ENCODE data around the gene TTC24.
"Not testable (repeated sequence)": the region's sequence is repeated elsewhere in the genome, so short reads cannot be mapped to it uniquely, and the experiment has no call there.

TTC24 gene

GRCh38 chr1:156587927-156588326, 8.4 kb downstream of the TTC24 start:
- DNase-seq (ENCODE audit: low read depth) = not testable (repeated sequence)

GRCh38 chr1:156589546-156589945, 10.0 kb downstream of the TTC24 start:
- no peak for DNase-seq (ENCODE audit: low read depth)

GRCh38 chr1:156590326-156591180, 11.0 kb downstream of the TTC24 start:
- DNase-seq (ENCODE audit: low read depth) = no peak

GRCh38 chr1:156591181-156591431, 11.6 kb downstream of the TTC24 start:
- no peak for DNase-seq (ENCODE audit: low read depth)

- DNase-seq (ENCODE audit: low read depth) = peak; percentile 62
Measured at GRCh38 chr1:156591432-156592157, 12.1 kb downstream of the TTC24 start, which contains the start of gene NAXE. TSS of gene NAXE (plus strand) at chr1:156591776. CDS start at chr1:156591805, 29 bp downstream.

- DNase-seq (ENCODE audit: low read depth) = no peak
Measured at GRCh38 chr1:156592158-156592909, 12.8 kb downstream of the TTC24 start.

- DNase-seq (ENCODE audit: low read depth) = no peak
Measured at GRCh38 chr1:156592910-156593660, 13.6 kb downstream of the TTC24 start.

GRCh38 chr1:156593661-156593989, 14.1 kb downstream of the TTC24 start:
- DNase-seq (ENCODE audit: low read depth) = no peak

GRCh38 chr1:156594190-156594589, 14.7 kb downstream of the TTC24 start:
- no peak for DNase-seq (ENCODE audit: low read depth)

- DNase-seq (ENCODE audit: low read depth) = no peak
Measured at GRCh38 chr1:156595016-156595415, 15.5 kb downstream of the TTC24 start.

- no peak for DNase-seq (ENCODE audit: low read depth)
Measured at GRCh38 chr1:156596426-156596825, 16.9 kb downstream of the TTC24 start.

GRCh38 chr1:156598125-156598524, 18.6 kb downstream of the TTC24 start:
- no peak for DNase-seq (ENCODE audit: low read depth)

- no peak for DNase-seq (ENCODE audit: low read depth)
Measured at GRCh38 chr1:156598731-156599432, 19.4 kb downstream of the TTC24 start.

GRCh38 chr1:156599811-156600210, 20.3 kb downstream of the TTC24 start:
- DNase-seq (ENCODE audit: low read depth) = no peak

- no peak for DNase-seq (ENCODE audit: low read depth)
Measured at GRCh38 chr1:156600733-156601121, 21.2 kb downstream of the TTC24 start.

- peak; percentile 63 for DNase-seq (ENCODE audit: low read depth)
Measured at GRCh38 chr1:156601122-156601830, 21.8 kb downstream of the TTC24 start, which contains the start of gene GPATCH4. TSS of gene GPATCH4 (minus strand) at chr1:156601479.

GRCh38 chr1:156601892-156602291, 22.4 kb downstream of the TTC24 start:
- no peak for DNase-seq (ENCODE audit: low read depth)

GRCh38 chr1:156602557-156602993, 23.1 kb downstream of the TTC24 start:
- no peak for DNase-seq (ENCODE audit: low read depth)

GRCh38 chr1:156607344-156607743, 27.8 kb downstream of the TTC24 start:
- not testable (repeated sequence) for DNase-seq (ENCODE audit: low read depth)

GRCh38 chr1:156608036-156608674, 28.6 kb downstream of the TTC24 start:
- DNase-seq (ENCODE audit: low read depth) = peak; percentile 36

Measured in activated T-helper 1 cell treated with Interleukin-2 at 50 U/mL for 16 hours (primary cell).